ENCODE data around the gene CD58. TPM values are rescaled to one million over a fixed set of nuclear protein-coding genes. Genes with fewer than 3 reads are reported as not detected.
"Not testable (repeated sequence)": the region's sequence is repeated elsewhere in the genome, so short reads cannot be mapped to it uniquely, and the experiment has no call there.

Gene CD58
- total and polyA plus RNA-seq, 4 donors: 5.1 to 30.2 (median 10.8) TPM

- not testable (repeated sequence) for H3K27ac ChIP-seq (ENCODE audit: low read depth in 1 of 2, low read length in 2 of 2); H3K36me3 ChIP-seq (ENCODE audit: control insufficient read depth in 4 of 4, insufficient read depth in 3 of 4, low read depth in 1 of 4, low read length in 3 of 4); H3K27me3 ChIP-seq (ENCODE audit: control insufficient read depth in 4 of 4, insufficient read depth in 4 of 4, low read length in 3 of 4); H3K9ac ChIP-seq (ENCODE audit: low read depth in 1 of 2, low read length in 2 of 2); DNase-seq (ENCODE audit: low spot score); H3K9me3 ChIP-seq (ENCODE audit: control insufficient read depth in 4 of 4, low read length in 3 of 4); H3K4me3 ChIP-seq (ENCODE audit: low read depth in 1 of 3, low read length in 3 of 3)
- whole genome bisulfite sequencing: 13% methylated on average over 4 of the region's 4 CpGs
- TF ChIP-seq FOXA1 (IDR thresholded peaks at IDR 0.05): peak; percentile 63
- peak; percentile 11 for TF ChIP-seq SP1 (IDR thresholded peaks at IDR 0.05)
- TF ChIP-seq HNF4A (conservative IDR thresholded peaks at IDR 0.05): peak; percentile 36 to 69
- TF ChIP-seq FOXA2 (IDR thresholded peaks at IDR 0.05): peak; percentile 87
- peak; percentile 22 for TF ChIP-seq ZBTB33 (IDR thresholded peaks at IDR 0.05)
- TF ChIP-seq GABPA (IDR thresholded peaks at IDR 0.05 in 1 of 2, conservative IDR thresholded peaks at IDR 0.05 in 1 of 2): peak in 1 of 2 donors; percentile 18
- TF ChIP-seq YY1 (IDR thresholded peaks at IDR 0.05): peak; percentile 14
- TF ChIP-seq, protein P1, sequence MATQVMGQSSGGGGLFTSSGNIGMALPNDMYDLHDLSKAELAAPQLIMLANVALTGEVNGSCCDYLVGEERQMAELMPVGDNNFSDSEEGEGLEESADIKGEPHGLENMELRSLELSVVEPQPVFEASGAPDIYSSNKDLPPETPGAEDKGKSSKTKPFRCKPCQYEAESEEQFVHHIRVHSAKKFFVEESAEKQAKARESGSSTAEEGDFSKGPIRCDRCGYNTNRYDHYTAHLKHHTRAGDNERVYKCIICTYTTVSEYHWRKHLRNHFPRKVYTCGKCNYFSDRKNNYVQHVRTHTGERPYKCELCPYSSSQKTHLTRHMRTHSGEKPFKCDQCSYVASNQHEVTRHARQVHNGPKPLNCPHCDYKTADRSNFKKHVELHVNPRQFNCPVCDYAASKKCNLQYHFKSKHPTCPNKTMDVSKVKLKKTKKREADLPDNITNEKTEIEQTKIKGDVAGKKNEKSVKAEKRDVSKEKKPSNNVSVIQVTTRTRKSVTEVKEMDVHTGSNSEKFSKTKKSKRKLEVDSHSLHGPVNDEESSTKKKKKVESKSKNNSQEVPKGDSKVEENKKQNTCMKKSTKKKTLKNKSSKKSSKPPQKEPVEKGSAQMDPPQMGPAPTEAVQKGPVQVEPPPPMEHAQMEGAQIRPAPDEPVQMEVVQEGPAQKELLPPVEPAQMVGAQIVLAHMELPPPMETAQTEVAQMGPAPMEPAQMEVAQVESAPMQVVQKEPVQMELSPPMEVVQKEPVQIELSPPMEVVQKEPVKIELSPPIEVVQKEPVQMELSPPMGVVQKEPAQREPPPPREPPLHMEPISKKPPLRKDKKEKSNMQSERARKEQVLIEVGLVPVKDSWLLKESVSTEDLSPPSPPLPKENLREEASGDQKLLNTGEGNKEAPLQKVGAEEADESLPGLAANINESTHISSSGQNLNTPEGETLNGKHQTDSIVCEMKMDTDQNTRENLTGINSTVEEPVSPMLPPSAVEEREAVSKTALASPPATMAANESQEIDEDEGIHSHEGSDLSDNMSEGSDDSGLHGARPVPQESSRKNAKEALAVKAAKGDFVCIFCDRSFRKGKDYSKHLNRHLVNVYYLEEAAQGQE (IDR thresholded peaks at IDR 0.05): peak; percentile 19
- peak; percentile 37 to 83 for TF ChIP-seq RXRA (IDR thresholded peaks at IDR 0.05)
- H3K4me1 ChIP-seq (ENCODE audit: control insufficient read depth in 4 of 4, insufficient read depth in 4 of 4, low read length in 3 of 4): peaks cover 0 to 12% (median 4%) of the 10 kb centered on the region in 4 donors
Measured at GRCh38 chr1:116619106-116619505, 48.3 kb upstream of the CD58 start.

DNA sequence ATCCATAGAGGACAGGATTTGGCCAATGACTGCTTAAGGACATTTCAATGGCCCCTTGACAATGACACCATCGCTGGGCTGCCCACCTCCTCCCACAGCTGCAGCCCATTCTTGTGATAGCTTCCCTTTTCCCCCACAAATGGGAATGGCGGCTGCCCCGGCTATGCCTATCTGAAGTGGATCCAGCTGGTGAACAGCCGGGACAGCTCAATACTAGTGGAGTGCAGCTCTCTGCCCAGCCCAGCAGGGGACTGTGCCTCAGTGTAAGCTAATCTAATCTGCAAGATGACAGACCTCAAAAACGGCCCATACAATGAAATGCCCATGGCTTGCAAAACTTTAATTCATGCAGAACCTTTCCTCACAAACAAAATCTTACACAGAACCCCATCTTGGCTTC is 47.0 kb upstream of the CD58 start:
- not testable (repeated sequence) for H3K4me1 ChIP-seq (ENCODE audit: control insufficient read depth in 4 of 4, insufficient read depth in 4 of 4, low read length in 3 of 4); H3K36me3 ChIP-seq (ENCODE audit: control insufficient read depth in 4 of 4, insufficient read depth in 3 of 4, low read depth in 1 of 4, low read length in 3 of 4); DNase-seq (ENCODE audit: low spot score); H3K9me3 ChIP-seq (ENCODE audit: control insufficient read depth in 4 of 4, low read length in 3 of 4); H3K27ac ChIP-seq (ENCODE audit: low read depth in 1 of 2, low read length in 2 of 2); H3K27me3 ChIP-seq (ENCODE audit: control insufficient read depth in 4 of 4, insufficient read depth in 4 of 4, low read length in 3 of 4); H3K9ac ChIP-seq (ENCODE audit: low read depth in 1 of 2, low read length in 2 of 2); H3K4me3 ChIP-seq (ENCODE audit: low read depth in 1 of 3, low read length in 3 of 3)
- WGBS: 79% methylated on average over 5 of the region's 5 CpGs

- not testable (repeated sequence) for H3K27me3 ChIP-seq (ENCODE audit: control insufficient read depth in 4 of 4, insufficient read depth in 4 of 4, low read length in 3 of 4); H3K27ac ChIP-seq (ENCODE audit: low read depth in 1 of 2, low read length in 2 of 2); H3K4me1 ChIP-seq (ENCODE audit: control insufficient read depth in 4 of 4, insufficient read depth in 4 of 4, low read length in 3 of 4); H3K9me3 ChIP-seq (ENCODE audit: control insufficient read depth in 4 of 4, low read length in 3 of 4); H3K9ac ChIP-seq (ENCODE audit: low read depth in 1 of 2, low read length in 2 of 2); DNase-seq (ENCODE audit: low spot score); H3K4me3 ChIP-seq (ENCODE audit: low read depth in 1 of 3, low read length in 3 of 3); H3K36me3 ChIP-seq (ENCODE audit: control insufficient read depth in 4 of 4, insufficient read depth in 3 of 4, low read depth in 1 of 4, low read length in 3 of 4)
- 82% methylated on average over 13 of the region's 13 CpGs for WGBS
Measured at GRCh38 chr1:116613825-116614224, 43.0 kb upstream of the CD58 start.

DNA sequence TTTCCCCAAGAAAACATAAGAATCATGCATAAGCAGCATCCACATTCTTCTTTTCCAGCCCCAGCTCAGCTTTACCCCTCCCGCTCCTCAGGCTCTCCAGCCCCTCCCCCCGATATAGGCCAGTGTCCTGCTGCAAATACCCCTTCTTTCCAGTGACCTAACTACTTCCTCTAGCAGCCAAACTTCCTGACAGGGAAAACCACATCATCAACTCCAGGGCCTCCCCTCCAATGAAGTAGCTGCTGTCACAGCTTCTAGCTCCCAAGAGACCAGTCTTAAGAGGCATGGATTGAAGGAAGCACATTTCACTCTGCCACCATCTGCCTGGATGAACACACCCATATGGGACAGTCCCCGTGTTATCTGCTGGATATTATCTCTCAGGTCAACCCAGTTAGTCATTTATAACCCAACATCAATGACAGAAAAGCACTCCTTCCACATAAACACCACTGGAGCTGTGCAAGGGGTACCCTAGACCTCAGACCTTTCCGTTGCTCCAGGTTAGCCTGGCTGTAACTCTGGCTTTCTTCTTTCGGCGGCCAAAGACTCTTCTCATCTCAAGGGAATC is 39.1 kb upstream of the CD58 start:
- H3K27me3 ChIP-seq (ENCODE audit: control insufficient read depth in 4 of 4, insufficient read depth in 4 of 4, low read length in 3 of 4); H3K4me1 ChIP-seq (ENCODE audit: control insufficient read depth in 4 of 4, insufficient read depth in 4 of 4, low read length in 3 of 4); H3K9me3 ChIP-seq (ENCODE audit: control insufficient read depth in 4 of 4, low read length in 3 of 4); H3K9ac ChIP-seq (ENCODE audit: low read depth in 1 of 2, low read length in 2 of 2); H3K4me3 ChIP-seq (ENCODE audit: low read depth in 1 of 3, low read length in 3 of 3); H3K27ac ChIP-seq (ENCODE audit: low read depth in 1 of 2, low read length in 2 of 2); H3K36me3 ChIP-seq (ENCODE audit: control insufficient read depth in 4 of 4, insufficient read depth in 3 of 4, low read depth in 1 of 4, low read length in 3 of 4); DNase-seq (ENCODE audit: low spot score): not testable (repeated sequence)
- 87% methylated on average over 6 of the region's 6 CpGs for WGBS

DNA sequence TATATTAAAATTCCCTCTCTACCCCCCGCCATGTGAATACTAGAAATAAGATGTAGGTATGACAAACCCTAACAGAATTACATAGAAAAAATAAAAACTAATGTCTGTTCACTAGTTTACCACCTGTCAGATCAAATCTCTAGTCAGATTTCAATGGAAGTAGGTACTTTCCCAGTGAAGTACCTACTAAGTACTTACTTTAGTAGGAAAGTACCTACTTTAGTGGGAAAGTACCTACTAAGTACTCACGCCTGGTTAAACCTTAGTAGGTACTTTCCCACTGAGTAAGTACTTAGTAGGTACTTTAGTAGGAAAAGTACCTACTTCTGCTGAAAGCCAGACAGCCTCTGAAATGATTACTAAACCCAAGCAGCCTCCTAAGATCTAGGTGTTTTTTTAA is 38.0 kb upstream of the CD58 start:
- H3K4me3 ChIP-seq (ENCODE audit: low read depth in 1 of 3, low read length in 3 of 3); H3K27me3 ChIP-seq (ENCODE audit: control insufficient read depth in 4 of 4, insufficient read depth in 4 of 4, low read length in 3 of 4); H3K4me1 ChIP-seq (ENCODE audit: control insufficient read depth in 4 of 4, insufficient read depth in 4 of 4, low read length in 3 of 4); H3K9ac ChIP-seq (ENCODE audit: low read depth in 1 of 2, low read length in 2 of 2); H3K9me3 ChIP-seq (ENCODE audit: control insufficient read depth in 4 of 4, low read length in 3 of 4); DNase-seq (ENCODE audit: low spot score); H3K27ac ChIP-seq (ENCODE audit: low read depth in 1 of 2, low read length in 2 of 2); H3K36me3 ChIP-seq (ENCODE audit: control insufficient read depth in 4 of 4, insufficient read depth in 3 of 4, low read depth in 1 of 4, low read length in 3 of 4): not testable (repeated sequence)
- WGBS: 90% methylated on average over 2 of the region's 2 CpGs

GRCh38 chr1:116608151-116608550 is 37.3 kb upstream of the CD58 start:
- H3K27me3 ChIP-seq (ENCODE audit: control insufficient read depth in 4 of 4, insufficient read depth in 4 of 4, low read length in 3 of 4); H3K9me3 ChIP-seq (ENCODE audit: control insufficient read depth in 4 of 4, low read length in 3 of 4); H3K4me1 ChIP-seq (ENCODE audit: control insufficient read depth in 4 of 4, insufficient read depth in 4 of 4, low read length in 3 of 4); DNase-seq (ENCODE audit: low spot score); H3K36me3 ChIP-seq (ENCODE audit: control insufficient read depth in 4 of 4, insufficient read depth in 3 of 4, low read depth in 1 of 4, low read length in 3 of 4); H3K9ac ChIP-seq (ENCODE audit: low read depth in 1 of 2, low read length in 2 of 2); H3K4me3 ChIP-seq (ENCODE audit: low read depth in 1 of 3, low read length in 3 of 3); H3K27ac ChIP-seq (ENCODE audit: low read depth in 1 of 2, low read length in 2 of 2): not testable (repeated sequence)
- whole genome bisulfite sequencing: 96% methylated on average over 12 of the region's 12 CpGs
